GM21737 (cell line): ENCODE measurements around the gene TMEM209.
A peak's percentile ranks its signal among the peaks of the same experiment; 100 is the strongest.
"Not testable (repeated sequence)": the region's sequence is repeated elsewhere in the genome, so short reads cannot be mapped to it uniquely, and the experiment has no call there.

ENCODE experiments used
- ATAC-seq: cut with Tn5 transposase; IDR thresholded peaks from one replicate; pipeline ENCODE4 v1.9.1; 2021; ENCODE audit warnings: mild to moderate bottlenecking, moderate library complexity; ENCODE audit not compliant: unreplicated experiment

Gene TMEM209

DNA sequence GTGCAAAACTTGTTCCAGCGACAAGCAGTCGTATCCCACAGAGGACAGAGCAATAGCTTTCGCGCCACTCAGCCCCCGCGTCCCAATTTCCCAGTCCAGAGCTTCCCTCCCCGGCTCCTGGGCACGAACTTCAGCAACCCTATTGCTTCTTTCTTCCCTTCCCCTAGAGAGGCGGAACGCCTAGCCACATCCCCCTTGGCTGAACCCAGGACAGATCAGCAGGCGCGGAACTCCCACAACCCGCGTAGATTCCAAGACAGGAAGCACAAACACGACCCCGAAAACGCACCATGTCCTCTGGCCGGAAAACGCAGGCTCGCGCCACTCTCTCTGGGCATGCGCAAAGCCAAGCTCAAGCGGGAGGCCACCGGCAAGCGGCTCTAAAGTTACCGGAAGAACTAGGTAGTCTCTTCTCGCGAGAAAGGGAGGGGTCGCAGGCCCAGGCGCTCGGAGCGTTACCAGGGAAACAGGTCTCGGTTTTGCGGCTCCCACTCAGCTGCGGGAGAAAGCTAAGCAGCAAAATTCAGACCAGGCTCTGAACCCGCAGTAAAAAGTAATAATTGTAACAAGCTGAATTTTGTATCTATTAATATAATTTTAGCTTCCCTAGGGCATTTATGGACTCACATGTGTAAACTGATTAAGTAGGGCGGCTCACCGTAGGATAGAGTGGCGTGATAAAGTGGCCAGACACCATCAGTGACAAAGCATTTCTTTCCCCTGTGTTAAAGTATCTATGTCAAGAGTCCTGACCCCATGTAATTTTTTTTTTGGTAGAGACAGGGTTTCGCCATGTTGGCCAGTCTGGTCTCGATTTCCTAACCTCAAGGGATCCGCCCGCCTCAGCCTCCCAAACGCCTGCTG, at the start of gene TMEM209:
TSS of gene TMEM209 (minus strand) at position 323 of the 864 bp plus-strand sequence. CDS start at position 292, 31 bp downstream.
- peak; percentile 95 for ATAC-seq

DNA sequence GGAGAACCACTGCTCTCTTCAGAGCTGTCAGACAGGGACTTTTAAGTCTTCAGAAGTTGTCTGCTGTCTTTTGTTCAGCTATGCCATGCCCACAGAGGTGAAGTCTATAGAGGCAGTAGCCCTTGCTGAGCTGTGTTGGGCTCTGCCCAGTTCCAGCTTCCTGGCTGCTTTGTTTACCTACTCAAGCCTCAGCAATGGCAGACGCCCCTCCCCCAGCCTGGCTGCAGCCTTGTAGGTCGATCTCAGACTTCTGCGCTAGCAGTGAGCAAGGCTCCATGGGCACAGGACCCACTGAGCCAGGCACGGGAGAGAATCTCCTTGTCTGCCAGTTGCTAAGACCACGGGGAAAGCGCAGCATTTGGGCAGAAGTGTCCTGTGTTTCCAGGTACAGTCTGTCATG, 49.3 kb upstream of the TMEM209 start:
- ATAC-seq = no peak

DNA sequence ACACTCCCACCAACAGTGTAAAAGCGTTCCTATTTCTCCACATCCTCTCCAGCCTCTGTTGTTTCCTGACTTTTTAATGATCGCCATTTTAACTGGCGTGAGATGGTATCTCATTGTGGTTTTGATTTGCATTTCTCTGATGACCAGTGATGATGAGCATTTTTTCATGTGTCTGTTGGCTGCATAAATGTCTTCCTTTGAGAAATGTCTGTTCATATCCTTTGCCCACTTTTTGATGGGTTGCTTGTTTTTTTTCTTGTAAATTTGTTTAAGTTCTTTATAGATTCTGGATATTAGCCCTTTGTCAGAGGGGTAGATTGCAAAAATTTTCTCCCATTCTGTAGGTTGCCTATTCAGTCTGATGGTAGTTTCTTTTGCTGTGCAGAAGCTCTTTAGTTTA, 44.4 kb upstream of the TMEM209 start:
- ATAC-seq = not testable (repeated sequence)

DNA sequence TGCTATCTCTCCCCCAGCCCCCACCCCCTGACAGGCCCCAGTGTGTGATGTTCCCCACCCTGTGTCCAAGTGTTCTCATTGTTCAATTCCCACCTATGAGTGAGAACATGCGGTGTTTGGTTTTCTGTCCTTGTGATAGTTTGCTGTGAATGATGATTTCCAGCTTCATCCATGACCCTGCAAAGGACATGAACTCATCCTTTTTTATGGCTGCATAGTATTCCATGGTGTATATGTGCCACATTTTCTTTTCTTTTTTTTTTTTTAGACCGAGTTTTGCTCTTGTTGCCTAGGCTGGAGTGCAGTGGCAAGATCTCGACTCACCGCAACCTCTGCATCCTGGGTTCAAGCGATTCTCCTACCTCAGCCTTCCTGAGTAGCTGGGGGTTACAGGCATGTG, 43.6 kb upstream of the TMEM209 start:
- ATAC-seq = not testable (repeated sequence)

DNA sequence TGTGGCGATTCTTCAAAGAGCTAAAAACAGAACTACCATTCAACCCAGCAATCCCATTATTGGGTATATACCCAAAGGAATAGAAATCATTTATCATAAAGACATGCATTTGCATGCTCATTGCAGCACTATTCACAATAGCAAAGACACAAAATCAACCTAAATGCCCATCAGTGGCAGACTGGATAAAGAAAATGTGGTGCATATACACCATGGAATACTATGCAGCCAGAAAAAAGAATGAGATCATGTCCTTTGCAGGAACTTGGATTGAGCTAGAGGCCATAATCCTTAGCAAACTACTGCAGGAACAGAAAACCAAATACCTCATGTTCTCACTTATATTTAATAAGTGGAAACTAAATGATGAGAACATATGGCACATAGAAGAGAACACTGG, 41.3 kb upstream of the TMEM209 start:
- not testable (repeated sequence) for ATAC-seq

DNA sequence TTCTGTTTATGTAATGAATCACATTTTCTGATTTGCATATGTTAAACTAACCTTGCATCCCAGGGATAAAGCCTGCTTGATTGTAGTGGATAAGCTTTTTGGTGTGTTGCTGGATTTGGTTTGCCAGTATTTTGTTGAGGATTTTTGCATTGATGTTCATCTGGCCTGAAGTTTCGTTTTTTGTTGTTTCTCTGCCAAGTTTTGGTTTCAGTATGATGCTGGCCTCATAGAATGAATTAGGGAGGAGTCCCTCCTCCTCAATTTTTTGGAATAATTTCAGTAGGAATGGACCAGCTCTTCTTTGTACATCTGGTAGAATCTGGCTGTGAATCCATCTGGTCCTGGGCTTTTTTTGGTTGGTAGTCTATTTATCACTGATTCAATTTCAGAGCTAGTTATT, 38.3 kb upstream of the TMEM209 start:
- not testable (repeated sequence) for ATAC-seq

DNA sequence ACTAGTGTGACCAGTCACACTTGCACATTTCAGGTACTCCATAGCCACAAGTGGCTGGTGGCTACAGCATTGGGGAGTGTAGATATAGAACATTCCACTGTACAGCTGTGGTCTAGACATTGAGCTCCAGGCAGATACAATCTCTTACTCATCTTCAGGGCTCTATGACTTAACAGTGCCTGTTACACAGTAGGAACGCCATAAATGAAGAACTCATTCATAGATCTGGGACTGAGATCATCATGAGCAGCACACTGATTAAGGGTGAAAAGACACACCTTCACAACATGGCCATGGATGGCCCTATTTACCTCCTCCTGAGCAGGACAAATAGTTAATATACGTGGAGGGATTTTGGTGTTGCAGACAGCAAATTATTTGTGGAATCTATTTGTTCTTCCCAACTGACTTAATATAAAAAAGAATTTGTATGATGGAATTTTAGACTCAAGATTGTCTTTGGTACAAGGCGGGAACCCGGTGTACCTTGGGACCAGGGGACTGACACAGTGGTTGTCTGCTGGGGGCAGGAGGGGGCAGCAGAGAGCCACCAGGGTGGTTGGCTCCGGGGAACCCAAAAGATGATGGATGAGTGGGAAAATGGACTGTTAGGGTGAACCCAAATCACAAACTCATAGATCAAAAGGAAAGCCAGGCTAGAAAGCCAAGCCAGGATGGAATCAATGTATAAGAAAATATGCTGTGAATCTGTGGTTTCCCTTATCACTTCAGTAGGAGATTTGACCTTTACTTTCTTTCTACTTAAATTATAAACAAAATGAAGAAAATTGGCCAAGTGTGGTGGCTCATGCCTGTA, 37.2 kb upstream of the TMEM209 start:
- ATAC-seq = no peak

DNA sequence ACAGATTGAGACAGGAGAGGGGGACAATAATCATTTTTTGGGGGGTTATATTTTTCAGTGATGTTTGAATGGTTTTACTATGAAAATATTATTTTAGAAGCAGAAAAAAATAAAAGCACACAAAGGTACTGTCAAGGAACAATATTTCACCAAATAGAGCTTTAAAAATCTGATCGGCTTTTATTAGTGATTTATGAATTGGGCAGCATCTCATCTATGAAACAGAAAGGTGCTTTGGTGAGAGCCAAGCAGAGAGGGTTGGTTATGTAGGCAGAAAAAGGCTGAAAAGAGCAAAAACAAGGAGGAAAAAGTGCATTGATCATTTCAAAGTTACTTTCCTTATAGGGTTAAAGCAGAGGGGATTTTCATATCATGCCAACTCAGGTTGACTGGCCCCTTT, 35.0 kb upstream of the TMEM209 start:
- ATAC-seq = no peak

DNA sequence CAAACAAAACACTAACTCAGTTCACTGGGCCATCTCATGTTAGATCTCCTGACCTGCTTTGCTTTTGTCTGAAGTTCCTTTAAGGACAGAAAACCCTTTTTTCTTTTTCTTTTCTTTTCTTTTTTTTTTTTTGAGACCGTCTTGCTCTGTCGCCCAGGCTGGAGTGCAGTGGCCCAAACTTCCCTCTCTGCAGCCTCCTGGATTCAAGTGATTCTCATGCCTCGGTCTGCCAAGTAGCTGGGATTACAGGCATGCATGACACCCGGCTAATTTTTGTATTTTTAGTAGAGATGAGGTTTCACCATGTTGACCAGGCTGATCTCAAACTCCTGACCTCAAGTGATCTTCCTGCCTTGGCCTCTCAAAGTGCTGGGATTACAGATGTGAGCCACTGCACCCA, 31.2 kb upstream of the TMEM209 start:
- ATAC-seq = not testable (repeated sequence)

DNA sequence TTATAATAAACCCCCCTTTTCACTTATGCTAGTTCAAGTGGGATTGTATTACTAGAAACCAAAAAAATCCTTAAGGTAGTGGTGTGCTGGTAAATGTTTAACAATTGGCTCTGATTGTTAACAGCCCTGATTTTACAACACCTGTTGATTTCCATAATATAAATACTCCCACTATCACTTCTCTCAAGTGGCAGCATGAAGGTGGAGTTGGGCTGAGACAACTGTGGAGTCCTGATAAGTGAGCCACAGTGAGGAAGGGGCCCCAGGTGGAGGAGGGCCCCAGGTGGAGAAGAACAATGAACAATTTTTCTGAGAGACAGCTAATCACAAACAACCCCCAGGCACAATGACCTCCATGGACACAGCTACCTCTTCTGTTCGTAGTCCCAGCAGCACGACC, 28.9 kb upstream of the TMEM209 start:
- ATAC-seq = no peak

DNA sequence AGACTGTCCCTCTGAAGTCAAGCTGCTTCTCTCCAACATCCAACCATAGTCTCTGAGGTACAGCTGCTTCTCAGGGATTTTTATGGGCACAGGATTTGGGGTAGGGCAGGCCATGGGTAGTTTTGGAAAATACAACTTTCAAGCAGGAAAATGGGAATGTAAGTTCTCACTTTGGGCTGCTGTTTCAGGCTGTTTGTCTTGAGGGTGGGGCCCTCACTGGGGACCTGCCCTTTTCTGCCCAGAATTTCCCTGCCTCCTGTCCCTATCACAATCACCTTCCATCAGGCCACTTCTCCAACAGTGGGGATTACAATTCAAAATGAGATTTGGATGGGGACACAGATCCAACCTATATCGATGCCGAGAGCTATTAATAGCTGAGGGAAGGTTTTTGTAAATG, 27.0 kb upstream of the TMEM209 start:
- no peak for ATAC-seq

DNA sequence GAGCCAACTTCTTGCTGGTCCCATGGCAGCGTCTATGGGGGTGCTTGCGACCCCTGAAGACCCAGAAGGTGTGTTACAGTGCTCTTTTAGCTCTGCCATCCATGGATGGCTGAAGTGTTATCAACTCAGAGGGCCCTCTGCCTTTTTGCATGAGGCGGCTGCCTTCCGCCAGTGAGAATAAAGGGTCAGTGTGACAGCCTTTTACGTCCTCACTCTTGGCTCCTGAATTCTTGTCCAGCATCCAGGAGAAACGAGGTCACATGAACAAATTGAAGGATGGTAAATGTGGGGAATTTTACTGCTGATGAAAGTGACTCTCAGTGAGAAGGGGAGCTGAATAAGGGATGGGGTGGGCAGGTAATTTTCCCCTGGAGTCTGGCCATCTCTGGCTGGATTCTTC, 26.6 kb upstream of the TMEM209 start:
- ATAC-seq = no peak

DNA sequence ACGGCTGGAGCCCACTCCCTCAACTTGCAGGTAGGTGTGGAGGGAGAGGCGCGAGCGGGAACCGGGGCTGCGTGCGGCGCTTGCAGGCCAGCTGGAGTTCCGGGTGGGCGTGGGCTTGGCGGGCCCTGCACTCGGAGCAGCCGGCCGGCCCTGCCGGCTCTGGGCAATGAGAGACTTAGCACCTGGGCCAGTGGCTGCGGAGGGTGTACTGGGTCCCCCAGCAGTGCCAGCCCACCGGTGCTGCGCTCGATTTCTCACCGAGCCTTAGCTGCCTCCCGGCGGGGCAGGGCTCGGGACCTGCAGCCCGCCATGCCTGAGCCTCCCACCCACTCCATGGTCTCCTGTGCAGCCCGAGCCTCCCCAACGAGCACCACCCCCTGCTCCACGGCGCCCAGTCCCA, 24.8 kb upstream of the TMEM209 start:
- ATAC-seq = not testable (repeated sequence)

DNA sequence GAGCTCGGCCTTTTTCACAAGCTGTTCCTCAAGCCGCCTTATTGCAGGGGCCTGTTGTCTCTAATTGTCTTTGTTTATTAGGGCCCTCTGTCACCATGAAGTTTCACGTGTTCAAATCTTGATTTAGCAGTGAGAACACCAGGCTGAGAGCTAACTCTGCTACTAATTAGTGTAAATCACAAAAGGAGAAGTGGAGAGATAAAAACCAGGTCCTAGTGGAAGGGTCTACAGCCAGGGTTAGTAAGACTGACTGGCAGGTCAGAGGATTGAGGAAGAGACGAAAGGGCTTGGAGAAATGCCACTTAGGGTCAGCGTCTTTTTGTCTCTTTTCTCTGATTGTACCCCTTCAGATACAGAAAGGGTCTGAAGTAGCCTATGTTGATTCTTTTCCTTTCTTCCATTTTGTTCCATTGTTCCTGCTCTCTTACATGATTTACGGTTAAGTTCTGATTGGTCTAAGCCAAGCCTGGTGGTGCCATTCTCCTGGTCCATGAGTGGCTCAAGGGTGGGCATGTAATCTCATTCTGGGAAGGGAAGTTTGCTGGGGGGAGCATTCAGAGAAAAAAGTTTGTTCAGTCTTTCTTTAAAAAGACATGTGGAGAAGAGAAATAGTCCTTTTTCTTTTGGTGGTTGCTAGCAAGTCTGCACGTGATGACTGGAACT, 23.8 kb upstream of the TMEM209 start:
- no peak for ATAC-seq

DNA sequence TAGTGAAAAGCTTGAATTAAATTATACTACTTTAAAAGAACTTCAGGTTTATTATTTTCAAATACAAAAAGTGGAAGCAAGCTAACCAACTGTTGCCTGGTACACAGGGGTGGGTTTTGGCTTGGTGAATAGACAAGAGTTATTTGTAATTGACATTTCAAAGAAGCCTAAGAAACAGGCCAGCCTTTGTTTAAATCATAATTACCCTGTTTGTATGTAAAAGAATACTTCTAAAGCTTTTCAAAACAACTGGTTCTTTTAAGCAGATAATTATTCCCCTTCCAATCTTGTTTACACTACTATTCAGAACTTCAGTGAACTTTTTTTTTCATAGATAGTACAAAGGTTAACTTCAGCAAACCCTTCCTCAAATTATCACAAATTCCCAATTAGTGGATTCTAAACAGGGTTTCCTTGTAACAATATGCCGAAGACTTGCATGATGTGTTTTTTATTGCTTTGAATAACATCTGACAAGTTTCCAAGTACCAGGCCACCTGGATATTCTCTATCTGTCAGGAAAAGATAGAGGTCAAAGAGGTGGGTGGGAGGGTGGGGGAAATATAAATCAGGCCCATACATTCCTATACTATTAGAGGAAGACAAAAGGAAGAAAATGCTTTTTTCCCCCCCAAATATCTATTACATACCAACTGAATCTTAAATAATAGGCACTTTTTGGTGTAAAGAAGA, 22.8 kb upstream of the TMEM209 start:
- no peak for ATAC-seq

DNA sequence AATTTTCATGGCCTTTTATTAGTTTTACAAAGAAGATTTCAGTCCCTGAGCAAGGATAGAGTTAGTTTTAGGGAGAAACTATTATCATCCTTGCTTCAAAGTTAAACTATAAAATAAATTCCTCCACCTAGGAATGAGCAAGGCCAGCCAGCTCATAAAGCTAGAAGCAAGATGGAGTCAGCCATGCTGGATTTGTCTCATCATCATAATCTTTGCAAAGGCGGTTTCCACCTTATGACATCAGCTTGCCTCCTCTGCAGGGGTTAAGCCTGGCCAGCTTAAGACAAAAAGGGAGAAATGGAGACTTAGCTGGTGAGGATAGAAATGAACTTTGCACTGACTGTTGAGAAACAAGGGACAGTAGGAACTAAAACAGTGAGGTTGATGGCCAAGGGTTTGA, 21.1 kb upstream of the TMEM209 start:
- no peak for ATAC-seq

DNA sequence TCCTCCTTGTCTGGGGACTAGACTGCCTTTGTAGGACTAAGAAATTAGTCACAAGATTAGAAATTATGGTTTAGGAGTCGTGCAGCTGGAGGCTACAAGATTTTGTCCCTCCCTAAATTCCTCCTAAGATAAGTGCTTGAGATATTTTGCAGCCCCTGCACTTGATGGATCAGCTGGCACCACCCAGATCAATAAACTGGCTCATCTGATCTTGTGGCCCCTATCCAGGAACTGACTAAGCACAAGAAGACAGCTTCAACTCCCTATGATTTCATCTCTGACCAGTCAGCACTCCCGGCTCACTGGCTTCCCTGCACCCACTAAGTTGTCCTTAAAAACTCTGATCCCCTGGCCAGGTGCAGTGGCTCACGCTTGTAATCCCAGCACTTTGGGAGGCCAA, 19.7 kb upstream of the TMEM209 start:
- ATAC-seq = not testable (repeated sequence)

DNA sequence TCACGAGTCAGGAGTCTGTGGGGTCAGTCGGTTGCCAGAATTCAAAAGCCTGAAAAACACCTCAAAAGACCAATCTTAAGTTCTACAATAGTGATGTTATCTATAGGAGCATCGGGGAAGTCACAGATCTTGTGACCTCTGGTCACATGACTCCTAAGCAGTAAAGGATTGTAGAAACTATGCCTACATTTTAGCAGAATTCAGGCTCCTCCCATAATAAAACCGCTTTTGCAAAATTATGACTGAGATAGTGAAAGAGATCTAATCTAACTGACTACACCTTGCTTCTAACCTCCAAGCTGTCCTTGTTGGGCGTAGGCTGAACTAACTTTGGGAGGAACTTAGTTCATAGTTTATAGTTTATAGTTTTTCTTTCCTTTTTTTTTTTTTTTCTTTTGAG, 19.0 kb upstream of the TMEM209 start:
- no peak for ATAC-seq

DNA sequence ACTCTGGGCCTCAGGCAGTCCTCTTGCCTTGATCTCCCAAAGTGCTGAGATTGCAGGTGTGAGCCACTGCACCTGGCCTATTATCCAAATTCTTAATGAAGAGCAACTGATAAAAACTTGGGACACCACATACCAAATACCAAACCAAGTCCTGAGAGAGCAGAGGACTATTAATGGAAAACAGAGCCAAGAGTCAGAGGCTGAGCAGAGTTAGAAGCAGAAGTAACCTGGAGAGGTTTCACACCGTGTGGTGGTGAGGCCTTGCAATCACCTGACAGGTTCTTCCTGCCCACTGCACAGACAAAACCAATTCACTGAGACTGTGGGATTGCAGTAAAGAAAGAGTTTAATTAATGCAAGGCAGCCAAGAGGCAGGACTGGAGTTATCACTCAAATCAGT, 18.4 kb upstream of the TMEM209 start:
- no peak for ATAC-seq

DNA sequence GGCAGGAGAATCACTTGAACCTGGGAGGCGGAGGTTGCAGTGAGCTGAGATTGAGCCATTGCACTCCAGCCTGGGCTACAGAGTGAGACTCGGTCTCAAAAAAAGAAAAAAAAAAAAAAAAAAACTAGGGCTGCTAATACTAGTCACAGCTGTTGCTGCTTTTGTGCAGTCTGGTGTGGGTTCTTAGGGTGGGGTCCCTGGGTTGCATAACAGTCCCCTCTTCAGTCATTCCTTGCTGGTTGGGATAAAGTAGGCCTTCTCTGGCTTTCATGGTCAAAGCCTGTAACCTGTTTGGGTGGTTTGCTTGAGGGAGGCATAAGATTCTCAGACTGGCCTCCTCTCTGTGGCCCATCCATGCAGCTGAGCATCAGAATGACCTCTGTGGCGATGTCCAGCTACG, 16.5 kb upstream of the TMEM209 start:
- no peak for ATAC-seq

DNA sequence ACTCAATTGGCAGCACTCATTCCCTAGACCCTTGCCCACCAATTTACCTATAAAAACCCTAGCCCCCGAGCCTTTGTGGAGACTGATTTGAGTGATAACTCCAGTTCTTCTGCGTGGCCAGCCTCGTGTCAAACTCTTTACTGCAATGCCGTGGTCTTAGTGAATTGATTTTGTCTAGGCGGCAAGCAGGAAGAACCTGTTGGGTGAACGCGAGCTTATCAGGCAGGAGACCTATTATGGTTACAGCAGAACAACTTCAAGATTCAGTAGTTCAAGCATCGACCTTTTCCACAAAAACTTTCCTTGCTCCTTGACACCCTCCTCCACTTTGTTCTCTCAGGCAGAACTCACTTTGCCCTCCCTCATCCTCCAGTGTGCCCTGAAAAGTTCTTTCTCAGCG, 14.7 kb upstream of the TMEM209 start:
- no peak for ATAC-seq
